Measurements from ENCODE around the gene NLGN2.

The NLGN2 gene

DNA sequence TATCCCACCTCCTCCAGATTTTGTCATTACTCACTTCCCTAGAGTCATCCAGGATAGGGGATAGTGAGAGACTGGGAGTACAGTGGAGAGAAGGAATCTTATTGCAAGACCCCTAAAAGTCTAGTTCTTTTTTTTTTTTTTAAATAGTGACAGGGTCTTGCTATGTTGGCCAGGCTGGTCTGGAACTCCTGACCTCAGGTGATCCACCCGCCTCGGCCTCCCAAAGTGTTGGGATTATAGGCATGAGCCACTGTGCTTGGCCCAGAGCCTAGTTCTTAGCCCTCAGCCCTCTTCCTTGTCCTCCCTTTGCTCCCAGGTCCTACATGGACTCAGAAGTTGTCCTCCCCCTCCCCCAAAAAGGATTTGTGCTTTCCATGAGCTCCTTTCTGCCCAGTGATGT lies 34.5 kb downstream of the NLGN2 start:
- H3K4me3 ChIP-seq (ENCODE audit: low read depth, low read length): no peak overlapping the region
- DNase-seq (ENCODE audit: low read depth): no peak
- TF ChIP-seq CTCF (IDR thresholded peaks at IDR 0.05; ENCODE audit: control insufficient read depth, extremely low read depth, insufficient read depth): no peak

- no peak overlapping the region for H3K4me3 ChIP-seq (ENCODE audit: low read depth, low read length)
- TF ChIP-seq CTCF (IDR thresholded peaks at IDR 0.05; ENCODE audit: control insufficient read depth, extremely low read depth, insufficient read depth): no peak
- DNase-seq (ENCODE audit: low read depth): no peak
Measured at GRCh38 chr17:7443499-7444485, 36.1 kb downstream of the NLGN2 start.

DNA sequence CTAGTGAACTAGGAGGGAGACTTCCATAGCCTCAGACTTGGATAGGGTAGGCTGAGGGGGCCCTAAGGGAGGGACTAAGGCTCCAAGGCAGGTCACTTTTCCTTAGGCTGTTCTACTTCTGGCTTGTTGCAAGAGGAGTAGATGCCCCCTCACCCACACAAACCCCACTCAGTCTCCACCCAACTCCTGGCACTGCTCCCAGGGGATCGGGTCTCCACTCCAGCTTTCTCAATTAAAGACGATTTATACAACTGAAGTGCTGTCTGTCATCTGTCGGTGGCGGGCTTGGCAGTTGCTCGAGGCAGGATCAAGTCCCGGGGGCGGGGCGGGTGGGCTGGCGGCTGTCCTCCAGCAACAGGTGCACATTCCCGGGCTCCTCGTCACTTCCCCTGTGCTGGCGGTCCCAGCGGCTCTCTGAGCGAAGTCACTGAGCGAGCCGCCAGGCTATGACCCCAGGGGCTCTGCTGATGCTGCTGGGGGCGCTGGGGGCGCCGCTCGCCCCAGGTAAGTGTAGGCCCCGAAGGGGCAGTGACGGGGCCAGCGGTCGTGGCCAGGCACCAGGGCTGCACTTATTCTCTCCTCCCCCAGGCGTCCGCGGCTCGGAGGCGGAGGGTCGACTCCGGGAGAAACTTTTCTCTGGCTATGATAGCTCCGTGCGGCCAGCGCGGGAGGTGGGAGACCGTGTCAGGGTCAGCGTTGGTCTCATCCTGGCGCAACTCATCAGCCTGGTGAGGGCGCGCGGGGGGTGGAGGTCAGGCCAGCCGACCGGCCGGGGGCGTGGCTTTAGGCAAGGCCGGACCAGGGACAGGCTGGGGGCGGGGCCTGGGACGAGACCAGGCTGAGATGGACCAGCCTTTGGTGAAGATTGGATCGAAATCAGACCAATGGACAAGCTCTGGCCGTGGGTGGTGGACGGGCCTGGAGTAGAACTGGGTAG lies 37.3 kb downstream of the NLGN2 start, which contains the start of gene CHRNB1:
Gene CHRNB1, plus strand, starts transcription at position 380 of the 937 bp plus-strand sequence. Its CDS starts 67 bp downstream, at position 447.
- no peak within 1 kb of the TSS for H3K4me3 ChIP-seq (ENCODE audit: low read depth, low read length)
- DNase-seq (ENCODE audit: low read depth): no peak
- TF ChIP-seq CTCF (IDR thresholded peaks at IDR 0.05; ENCODE audit: control insufficient read depth, extremely low read depth, insufficient read depth): no peak

GRCh38 chr17:7445619-7445968 lies 37.9 kb downstream of the NLGN2 start:
- no peak for DNase-seq (ENCODE audit: low read depth)
- no peak overlapping the region for H3K4me3 ChIP-seq (ENCODE audit: low read depth, low read length)
- TF ChIP-seq CTCF (IDR thresholded peaks at IDR 0.05; ENCODE audit: control insufficient read depth, extremely low read depth, insufficient read depth): no peak

GRCh38 chr17:7448461-7448860 lies 40.8 kb downstream of the NLGN2 start:
- TF ChIP-seq CTCF (IDR thresholded peaks at IDR 0.05; ENCODE audit: control insufficient read depth, extremely low read depth, insufficient read depth): no peak
- H3K4me3 ChIP-seq (ENCODE audit: low read depth, low read length): no peak overlapping the region
- DNase-seq (ENCODE audit: low read depth): no peak

DNA sequence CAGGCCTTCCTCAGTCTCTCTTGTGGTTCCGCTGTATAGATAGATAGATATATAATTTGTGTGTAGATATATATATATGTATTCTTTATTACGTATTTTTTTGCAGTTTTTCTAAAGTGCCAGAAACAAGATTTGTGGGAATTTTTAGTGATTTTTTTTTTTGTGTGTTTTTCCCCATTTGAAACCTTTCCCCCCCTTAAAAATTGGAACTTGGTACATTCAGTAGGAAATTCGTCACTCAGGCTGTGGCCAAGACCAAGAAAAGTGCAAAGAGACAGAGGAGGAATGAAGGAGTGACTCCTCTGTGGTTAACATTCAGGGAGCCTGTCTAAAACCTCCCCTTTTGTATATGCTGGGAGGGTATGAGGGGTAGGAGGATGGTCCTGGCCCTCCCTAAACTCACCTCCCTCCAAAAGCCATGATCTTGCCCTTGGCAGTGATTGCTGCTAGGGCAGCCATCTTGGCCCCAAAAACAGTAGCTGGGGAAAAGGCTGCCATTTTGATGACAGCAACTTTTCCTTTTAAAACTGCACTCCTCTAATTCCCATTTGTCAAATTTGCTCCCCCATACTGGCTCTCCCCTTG lies 52.4 kb downstream of the NLGN2 start:
- TF ChIP-seq CTCF (IDR thresholded peaks at IDR 0.05; ENCODE audit: control insufficient read depth, extremely low read depth, insufficient read depth): no peak
- no peak for DNase-seq (ENCODE audit: low read depth)
- no peak overlapping the region for H3K4me3 ChIP-seq (ENCODE audit: low read depth, low read length)
